ENCODE results near the gene PARD3.
"Not testable (repeated sequence)": the region's sequence is repeated elsewhere in the genome, so short reads cannot be mapped to it uniquely, and the experiment has no call there.

The PARD3 gene

DNA sequence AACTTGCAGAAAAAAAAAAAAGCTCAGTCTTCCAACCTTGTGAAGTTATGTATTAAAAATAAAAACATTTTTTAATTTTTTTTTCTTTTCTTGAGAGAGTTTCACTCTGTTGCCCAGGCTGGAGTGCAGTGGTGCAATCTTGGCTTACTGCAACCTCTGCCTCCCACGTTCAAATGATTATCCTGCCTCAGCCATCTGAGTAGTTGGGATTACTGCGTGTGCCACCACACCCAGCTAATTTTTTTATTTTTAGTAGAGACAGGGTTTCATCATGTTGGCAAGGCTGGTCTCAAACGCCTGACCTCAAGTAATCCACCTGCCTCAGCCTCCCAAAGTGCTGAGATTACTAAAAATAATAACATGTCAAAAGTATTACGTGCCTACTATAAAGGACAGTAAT, 375.7 kb downstream of the PARD3 start:
- not testable (repeated sequence) for DNase-seq

DNA sequence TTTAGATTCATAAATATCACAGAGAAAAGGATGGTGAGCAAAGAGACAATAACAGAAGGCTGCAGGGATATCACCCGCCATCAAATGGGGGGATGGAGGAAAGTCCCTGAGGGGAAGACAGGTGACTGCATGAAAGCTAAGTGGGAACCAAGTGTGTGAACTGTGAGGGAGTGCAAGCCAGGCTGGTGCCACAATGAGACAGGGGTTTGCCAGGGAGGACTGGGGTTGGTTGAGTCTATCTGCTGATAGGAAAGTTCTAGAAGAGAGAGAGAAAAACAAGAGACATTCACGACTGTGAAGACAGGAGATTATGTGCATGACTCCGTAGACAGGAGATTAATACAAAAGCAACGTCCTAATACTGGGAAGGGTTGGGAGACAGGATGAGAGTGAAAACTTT, 376.4 kb downstream of the PARD3 start:
- no peak for DNase-seq

GRCh38 chr10:34437906-34438305, 377.2 kb downstream of the PARD3 start:
- DNase-seq, result no peak

DNA sequence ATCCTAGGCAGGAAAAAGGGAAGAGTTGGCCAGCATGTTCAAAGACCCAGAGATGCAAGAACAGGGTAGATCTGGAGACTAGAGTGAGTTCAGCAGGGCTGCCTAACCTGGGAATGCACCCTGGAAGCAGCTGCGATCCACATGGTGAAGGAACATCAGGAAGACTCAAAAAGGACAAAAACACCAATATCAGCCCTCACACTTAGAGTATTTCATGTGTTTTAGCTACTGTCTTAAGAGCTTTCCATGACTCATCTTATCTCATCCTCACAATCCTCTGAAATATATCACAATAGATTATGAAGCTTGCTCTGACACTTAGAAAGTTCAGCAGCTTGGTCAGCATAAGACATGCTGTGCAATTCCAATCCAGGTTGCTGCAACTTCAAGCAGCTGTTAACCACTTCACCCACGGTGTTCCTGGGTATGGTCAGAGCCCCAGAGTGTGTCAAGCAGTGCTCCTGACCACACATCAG, 380.9 kb downstream of the PARD3 start:
- DNase-seq, result no peak

GRCh38 chr10:34433241-34434076, 381.6 kb downstream of the PARD3 start:
- DNase-seq, result no peak

- no peak for DNase-seq
These were observed 382.5 kb downstream of the PARD3 start for GRCh38 chr10:34432589-34432988.

- no peak for DNase-seq
These were observed 384.4 kb downstream of the PARD3 start for GRCh38 chr10:34430685-34431084.

GRCh38 chr10:34428501-34428900, 386.6 kb downstream of the PARD3 start:
- DNase-seq, result no peak

GRCh38 chr10:34427911-34428216, 387.2 kb downstream of the PARD3 start:
- DNase-seq, result no peak

DNA sequence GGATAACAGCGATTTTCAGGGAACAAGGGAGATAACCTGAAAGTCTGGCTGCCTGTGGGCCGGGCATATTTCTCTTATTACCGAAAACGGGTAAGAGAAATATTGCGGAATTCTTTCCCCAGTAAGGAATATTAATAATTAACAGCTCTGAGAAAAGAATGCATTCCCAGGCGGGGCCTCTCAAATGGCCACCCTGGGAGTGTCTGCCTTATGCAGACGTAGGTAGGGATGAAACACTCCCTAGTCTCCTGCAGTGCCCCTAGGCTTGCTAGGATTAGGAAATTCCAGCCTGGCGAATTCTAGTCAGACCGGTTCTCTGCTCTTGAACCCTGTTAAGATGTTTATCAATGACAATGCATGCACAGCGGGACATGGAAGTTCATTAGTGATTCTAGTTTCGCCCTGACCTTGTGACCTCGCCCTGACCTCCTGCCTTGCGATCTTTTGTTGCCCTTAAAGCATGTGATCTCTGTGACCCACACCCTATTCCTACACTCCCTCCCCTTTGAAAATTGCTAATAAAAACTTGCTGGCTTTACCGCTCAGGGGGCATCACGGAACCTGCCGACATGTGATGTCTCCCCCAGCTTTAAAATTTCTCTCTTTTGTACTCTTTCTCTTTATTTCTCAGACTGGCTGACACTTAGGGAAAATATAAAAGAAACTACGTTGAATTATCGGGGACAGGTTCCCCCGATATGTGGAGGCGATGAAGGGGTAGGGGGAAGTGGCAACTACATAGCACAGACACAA, 387.8 kb downstream of the PARD3 start:
- not testable (repeated sequence) for DNase-seq

DNA sequence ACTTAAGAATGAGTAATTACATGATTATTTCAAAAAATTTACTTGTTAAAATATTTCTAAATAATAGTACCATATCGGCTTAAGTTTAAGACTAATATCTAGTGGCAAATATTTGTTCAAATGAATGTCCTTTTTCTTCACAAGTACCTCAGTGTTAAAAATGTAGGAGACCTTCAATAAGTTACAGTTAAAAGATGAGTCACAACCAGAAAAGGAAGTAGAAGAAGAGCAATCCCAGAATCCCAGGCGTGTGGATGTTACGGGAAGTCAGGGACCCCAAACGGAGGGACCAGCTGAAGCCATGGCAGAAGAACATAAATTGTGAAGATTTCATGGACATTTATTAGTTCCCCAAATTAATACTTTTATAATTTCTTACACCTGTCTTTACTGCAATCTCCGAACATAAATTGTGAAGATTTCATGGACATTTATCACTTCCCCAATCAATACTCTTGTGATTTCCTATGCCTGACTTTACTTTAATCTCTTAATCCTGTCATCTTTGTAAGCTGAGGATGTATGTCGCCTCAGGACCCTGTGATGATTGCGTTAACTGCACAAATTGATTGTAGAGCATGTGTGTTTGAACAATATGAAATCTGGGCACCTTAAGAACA, 388.4 kb downstream of the PARD3 start:
- DNase-seq, result not testable (repeated sequence)

GRCh38 chr10:34426041-34426440, 389.1 kb downstream of the PARD3 start:
- no peak for DNase-seq

- DNase-seq, result no peak
These were observed 391.1 kb downstream of the PARD3 start for GRCh38 chr10:34423673-34424625.

DNA sequence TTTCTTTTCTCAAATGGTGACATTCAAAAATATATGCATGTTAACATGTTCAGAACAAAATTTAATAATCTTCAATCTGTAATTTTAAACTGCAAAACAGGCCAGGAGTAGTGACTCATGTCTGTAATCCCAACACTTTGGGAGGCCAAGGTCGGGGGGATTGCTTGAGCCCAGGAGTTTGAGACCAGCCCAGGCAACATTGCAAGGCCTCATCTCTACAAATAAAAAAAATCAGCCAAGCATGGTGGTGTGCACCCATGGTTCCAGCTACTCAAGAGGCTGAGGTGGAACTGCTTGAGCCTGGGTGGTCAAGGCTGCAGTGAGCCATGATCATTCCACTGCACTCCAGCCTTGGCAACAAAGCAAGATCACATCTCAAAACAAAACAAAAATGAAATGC, 394.3 kb downstream of the PARD3 start:
- DNase-seq, result no peak

DNA sequence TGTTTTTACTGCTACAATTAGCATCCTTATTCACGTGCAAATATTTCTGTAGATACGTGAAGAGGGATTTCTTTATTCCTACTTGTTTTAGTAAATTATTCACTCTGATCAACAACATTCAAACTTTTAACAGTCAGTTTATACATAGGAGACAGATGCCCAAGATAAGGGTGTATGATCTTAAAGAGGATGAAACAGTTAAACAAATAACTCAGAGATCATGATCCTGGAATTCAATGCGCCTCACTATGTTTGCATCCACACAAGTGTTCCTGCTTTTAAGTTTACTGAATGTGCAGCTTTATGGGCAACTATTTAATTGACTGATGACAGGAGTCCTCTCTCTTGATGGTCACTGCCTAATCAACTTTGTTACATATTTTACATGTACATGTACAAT, 394.8 kb downstream of the PARD3 start:
- DNase-seq, result no peak

- no peak for DNase-seq
These were observed 400.1 kb downstream of the PARD3 start for GRCh38 chr10:34415039-34415438.

DNA sequence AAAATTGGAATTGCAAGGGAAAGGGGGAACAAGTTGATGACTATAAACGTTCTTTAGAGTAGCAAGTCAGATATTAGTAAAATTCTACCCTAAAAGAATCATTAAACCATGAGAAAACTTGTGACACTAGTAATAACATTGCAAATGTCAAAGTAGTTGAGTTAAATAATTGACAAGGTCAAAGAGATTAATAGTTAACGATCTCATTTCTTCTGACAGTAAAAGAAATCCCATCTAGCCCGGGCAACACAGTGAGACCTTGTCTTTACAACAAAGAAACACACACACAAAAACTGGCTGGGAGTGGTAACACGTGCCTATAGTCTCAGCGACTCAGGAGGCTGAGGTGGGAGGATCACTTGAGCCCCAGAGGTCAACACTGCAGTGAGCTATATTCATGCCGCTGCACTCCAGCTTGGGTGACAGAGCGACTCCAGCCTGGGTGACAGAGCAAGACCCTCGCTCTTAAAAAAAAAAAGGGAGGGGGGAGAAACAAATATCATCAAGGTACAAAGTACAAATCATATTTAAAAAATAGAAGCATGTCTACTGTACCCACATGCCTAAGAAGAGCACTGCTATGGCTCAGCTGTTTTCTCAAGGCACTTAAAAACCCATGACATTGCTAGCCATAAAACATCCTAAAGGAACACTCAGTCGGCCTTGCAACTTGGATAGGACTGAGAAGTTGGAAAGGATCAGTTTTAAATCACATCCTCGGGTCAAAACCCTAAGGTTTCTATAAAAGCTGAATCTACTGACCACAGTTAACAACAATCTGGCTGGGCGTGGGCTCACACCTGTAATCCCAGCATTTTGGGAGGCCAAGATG, 401.1 kb downstream of the PARD3 start:
- DNase-seq, result no peak

GRCh38 chr10:34413214-34413613, 401.9 kb downstream of the PARD3 start:
- DNase-seq, result no peak

DNA sequence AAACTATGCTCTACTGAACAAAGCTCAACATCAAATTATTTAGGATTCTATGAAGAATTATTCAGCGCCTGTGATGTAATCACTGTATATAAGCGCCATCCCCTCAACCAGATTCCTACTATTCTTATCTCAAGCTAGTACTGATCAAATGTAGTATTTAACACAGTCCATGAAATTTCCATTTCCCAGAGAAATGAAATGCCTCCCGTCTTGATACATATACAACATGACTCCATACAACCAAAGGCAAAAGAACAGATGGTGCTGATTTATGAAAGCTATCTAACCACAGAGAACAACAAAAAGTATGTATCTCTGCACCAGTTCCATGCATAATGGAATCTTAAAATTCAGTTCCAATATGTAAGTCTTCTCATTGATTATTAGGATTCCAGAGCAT, 406.1 kb downstream of the PARD3 start:
- DNase-seq, result no peak

DNA sequence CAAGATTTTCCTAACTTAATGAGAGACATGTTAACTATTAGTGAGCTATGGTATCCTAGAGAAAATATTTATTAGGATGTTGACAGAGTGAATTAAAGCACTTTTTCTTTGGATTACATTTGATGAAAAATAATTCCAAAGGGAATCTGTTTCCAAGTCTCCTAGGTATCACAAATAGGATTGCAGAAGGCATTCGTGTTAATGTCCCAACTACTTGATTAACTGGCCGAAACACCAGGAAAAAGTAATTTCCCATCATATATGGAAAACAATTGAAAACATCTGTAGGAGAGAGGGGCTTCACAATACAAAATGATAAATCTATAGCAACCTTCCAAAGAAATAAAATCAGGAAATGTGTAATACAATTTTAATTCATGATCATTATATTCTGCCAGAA, 406.7 kb downstream of the PARD3 start:
- DNase-seq, result no peak

- no peak for DNase-seq
These were observed 407.7 kb downstream of the PARD3 start for GRCh38 chr10:34407324-34407805.

All from activated gamma-delta T cell treated with Interleukin-2 at 50 U/mL for 16 hours (primary cell).